GM18907 (cell line): ENCODE measurements around the gene DBNL.

Source experiments
- ATAC-seq: cut with Tn5 transposase; IDR thresholded peaks from one replicate; pipeline ENCODE4 v1.9.1; 2021; ENCODE audit warnings: mild to moderate bottlenecking, moderate library complexity; ENCODE audit not compliant: unreplicated experiment

The DBNL gene

GRCh38 chr7:44107961-44108767, 63.7 kb downstream of the DBNL start:
- ATAC-seq: no peak

DNA sequence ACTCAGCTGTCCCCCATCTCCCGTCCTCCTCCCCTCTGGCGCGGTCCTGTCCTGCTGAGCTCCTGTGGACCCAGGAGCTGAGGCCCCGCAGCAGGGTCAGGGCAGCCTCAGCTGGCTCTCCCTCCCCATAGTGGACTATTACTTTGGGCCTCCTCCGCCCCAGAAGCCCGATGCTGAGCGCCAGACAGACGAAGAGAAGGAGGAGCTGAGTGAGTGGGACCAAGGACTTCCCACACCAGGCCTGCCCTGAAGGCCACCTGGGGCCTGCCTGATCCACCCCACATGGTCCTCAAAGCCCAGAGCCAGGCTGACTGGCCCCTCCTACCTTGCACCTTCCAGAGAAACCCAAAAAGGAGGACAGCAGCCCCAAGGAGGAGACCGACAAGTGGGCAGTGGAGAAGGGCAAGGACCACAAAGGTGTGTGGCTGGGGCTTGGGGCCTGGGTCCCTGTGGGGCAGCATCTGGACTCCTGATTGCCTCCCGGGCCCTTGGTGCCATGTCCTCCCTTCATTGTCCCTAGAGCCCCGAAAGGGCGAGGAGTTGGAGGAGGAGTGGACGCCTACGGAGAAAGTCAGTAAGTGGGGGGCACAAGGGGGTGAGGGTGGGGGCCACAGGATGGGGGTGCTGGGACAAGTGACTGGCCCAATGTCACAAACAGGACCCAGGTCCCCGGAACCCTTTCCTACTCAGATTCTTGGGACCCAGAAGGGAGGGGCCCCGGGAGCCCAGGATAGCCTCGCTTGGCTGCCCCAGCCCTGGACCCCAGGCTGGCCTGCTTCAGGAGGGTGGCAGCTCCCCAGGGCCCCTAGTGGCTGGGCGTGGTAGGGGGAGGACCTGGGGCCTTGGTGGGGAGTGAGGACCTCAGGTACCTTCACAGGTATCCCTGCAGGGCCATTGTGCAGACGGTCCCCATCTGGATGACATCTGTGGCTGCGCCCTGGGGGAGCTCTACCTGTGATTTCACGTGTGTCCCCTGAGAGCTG, 64.6 kb downstream of the DBNL start:
- no peak for ATAC-seq

- ATAC-seq: no peak
Observed at GRCh38 chr7:44109991-44110390, 65.5 kb downstream of the DBNL start.

- no peak for ATAC-seq
Observed at GRCh38 chr7:44110719-44111635, 66.5 kb downstream of the DBNL start.
